Muscle layer of duodenum (tissue), 2 donors: Measurements from ENCODE around the gene KCNK6.

Source experiments
- H3K27ac ChIP-seq: one replicate; pipeline ENCODE4 v1.7.0; 2013; ENCODE audit warnings: mild to moderate bottlenecking, low read length
- H3K27me3 ChIP-seq: one replicate; pipeline ENCODE4 v1.7.0; 2013; ENCODE audit warnings: low read depth, mild to moderate bottlenecking, control low read depth, low read length
- H3K36me3 ChIP-seq, 2 donors: one replicate each; pipeline ENCODE4 v1.7.0; 2013; ENCODE audit warnings: low read length in 2 of 2, control low read depth in 1 of 2, mild to moderate bottlenecking in 1 of 2; ENCODE audit not compliant: insufficient read depth in 2 of 2, control insufficient read depth in 1 of 2
- H3K4me1 ChIP-seq, 2 donors: one replicate each; pipeline ENCODE4 v1.7.0; 2013; ENCODE audit warnings: low read length in 2 of 2, mild to moderate bottlenecking in 2 of 2, control low read depth in 1 of 2, moderate library complexity in 1 of 2; ENCODE audit not compliant: insufficient read depth in 2 of 2, control insufficient read depth in 1 of 2
- H3K4me3 ChIP-seq, 2 donors: one replicate each; pipeline ENCODE4 v1.7.0; 2013; ENCODE audit warnings: low read length in 2 of 2, low read depth in 1 of 2, mild to moderate bottlenecking in 1 of 2
- H3K9me3 ChIP-seq, 2 donors: one replicate each; pipeline ENCODE4 v1.7.0; 2013; ENCODE audit warnings: low read length in 2 of 2, control low read depth in 1 of 2, mild to moderate bottlenecking in 1 of 2; ENCODE audit not compliant: control insufficient read depth in 1 of 2
- donor health status: healthy.

The KCNK6 gene

DNA sequence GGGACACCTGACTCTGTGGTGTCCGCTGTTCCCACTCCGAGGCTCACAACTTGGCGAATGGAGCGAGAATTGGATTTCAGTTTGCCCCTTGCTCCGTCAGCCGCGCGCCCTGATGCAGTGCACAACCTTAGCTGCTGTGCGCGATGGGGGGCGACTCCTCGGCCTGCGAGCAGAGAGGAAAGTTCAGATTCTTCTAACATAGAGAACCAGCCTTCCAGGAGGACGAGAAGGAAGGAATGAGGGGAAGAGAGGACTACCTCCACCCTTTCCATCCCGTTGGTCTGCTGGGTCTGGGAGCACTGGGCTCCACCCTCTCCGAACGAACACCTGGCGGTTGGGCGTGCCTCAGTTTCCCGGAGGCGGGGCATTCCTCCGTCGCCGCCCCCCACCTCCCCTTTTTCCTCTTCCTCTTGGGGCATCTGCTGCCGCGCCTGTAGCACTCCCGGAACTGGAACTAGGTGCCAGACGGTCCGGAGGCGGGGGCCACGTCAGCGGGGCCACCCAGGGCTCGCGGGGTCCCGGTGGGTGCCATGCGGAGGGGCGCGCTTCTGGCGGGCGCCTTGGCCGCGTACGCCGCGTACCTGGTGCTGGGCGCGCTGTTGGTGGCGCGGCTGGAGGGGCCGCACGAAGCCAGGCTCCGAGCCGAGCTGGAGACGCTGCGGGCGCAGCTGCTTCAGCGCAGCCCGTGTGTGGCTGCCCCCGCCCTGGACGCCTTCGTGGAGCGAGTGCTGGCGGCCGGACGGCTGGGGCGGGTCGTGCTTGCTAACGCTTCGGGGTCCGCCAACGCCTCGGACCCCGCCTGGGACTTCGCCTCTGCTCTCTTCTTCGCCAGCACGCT lies at the start of gene KCNK6:
Gene KCNK6, plus strand, starts transcription at position 425 of the 838 bp plus-strand sequence. Its CDS starts 106 bp downstream, at position 531.
- no peak within 1 kb of the TSS for H3K27ac ChIP-seq
- H3K27me3 ChIP-seq = no peaks in the 10 kb centered on the region
- no peaks in the 10 kb centered on the region for H3K9me3 ChIP-seq
- H3K4me1 ChIP-seq = peaks cover 6 to 40% of the 10 kb centered on the region in 2 donors
- H3K36me3 ChIP-seq = no peaks in the 10 kb centered on the region
- H3K4me3 ChIP-seq = peak within 1 kb of the TSS; percentile 66 to 82

DNA sequence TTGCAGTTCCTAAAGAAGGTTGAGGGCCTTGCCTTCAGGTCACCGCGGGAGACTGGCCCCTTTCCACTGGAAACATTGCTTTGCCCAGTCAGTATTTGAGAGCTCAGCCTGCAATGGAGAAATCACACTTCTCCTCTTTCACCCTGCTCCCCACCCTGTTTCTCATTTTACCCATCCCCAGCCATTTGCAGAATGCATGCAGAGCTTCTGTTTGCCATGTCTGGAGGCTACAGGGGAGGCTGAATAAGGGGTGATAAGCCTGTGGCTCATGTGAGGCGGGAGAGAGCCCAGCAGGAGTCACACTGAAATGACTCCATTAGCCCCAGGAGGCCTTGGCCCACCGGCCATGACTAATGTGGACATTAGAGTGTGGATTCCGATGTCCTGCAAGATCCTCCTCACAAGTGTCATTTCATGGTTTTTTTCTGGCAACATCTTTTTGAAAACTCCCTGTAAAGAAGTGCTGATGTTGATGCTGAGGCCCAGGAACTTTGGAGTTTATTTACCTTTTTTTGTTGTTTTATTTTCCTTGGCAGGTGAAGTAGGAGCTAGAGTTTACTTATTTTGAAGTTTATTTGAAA lies 49.0 kb upstream of the KCNK6 start:
- H3K4me3 ChIP-seq = no peak overlapping the region
- H3K9me3 ChIP-seq = no peaks in the 10 kb centered on the region
- H3K27ac ChIP-seq = no peak overlapping the region
- H3K4me1 ChIP-seq = no peaks in the 10 kb centered on the region
- H3K27me3 ChIP-seq = no peaks in the 10 kb centered on the region
- no peaks in the 10 kb centered on the region for H3K36me3 ChIP-seq

DNA sequence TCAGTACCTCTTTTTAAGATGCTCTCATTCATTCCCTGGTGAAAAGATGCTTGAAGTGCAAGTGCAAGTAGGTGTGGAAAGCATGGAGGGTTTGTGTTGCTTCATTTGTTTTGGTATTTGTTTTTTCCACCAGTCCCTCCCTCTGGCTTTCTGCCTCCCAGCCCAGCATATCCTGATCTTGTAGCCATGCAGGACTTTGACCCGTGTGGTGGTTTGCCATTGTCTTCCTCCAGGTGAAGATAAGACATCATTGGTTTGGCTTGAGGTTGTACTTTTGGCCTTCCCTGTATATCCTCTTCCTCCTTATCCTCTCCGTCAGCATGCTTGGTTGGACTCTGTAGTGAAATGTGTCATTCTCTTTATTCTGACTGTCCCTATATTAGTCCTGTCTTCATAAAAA lies 46.1 kb upstream of the KCNK6 start:
- Histone ChIP-seq H3K4me3 (no peak overlapping the region), H3K36me3 (no peaks in the 10 kb centered on the region), H3K4me1 (peaks cover 4 to 6% of the 10 kb centered on the region in 2 donors), H3K27ac (no peak overlapping the region), H3K27me3 (no peaks in the 10 kb centered on the region), H3K9me3 (no peaks in the 10 kb centered on the region)

DNA sequence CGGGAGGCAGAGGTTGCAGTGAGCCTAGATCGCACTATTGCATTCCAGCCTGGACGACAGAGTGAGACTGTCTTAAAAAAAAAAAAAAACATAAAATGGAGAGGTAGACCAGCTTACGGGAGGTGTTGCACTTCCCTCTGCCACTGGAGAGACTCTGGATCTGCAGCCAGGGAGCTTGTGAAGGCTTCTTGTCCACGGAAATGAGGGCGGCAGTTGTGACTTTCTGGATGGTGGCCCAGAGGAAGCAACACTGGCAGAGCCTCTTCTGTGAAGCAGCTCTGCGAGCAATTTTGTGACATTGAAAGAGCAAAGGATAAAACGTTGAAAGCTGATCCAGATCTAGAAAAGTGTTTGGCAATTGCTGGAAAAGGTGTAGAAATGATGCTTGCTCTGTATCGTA lies 44.9 kb upstream of the KCNK6 start:
- Histone ChIP-seq H3K4me3 (no peak overlapping the region), H3K9me3 (no peaks in the 10 kb centered on the region), H3K36me3 (no peaks in the 10 kb centered on the region), H3K27ac (no peak overlapping the region), H3K4me1 (peaks cover 4 to 7% of the 10 kb centered on the region in 2 donors), H3K27me3 (no peaks in the 10 kb centered on the region)

DNA sequence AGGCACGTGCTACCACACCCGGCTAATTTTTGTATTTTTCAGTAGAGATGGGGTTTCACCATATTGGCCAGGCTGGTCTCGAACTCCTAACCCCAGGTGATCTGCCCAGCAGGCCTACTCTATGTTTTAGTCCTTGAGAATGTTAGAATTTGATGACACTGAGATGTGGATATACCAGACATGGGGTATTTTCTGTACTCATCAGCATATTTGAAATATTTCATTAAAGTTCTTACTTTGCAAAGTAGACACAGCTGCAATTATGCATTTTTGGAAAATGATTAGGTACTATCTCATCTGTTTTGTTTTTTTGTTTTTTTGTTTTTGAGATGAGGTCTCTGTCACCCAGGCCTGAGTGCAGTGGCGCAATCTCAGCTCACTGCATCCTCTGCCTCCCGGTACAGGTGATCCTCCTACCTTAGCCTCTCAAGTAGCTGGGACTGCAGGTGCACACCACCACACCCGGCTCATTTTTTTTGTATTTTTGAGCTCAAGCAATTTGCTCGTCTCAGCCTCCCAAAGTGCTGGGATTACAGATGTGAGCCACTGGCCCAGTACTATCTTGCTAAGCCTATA lies 42.6 kb upstream of the KCNK6 start:
- Histone ChIP-seq H3K4me3 (no peak overlapping the region), H3K9me3 (no peaks in the 10 kb centered on the region), H3K4me1 (peaks cover 4 to 7% of the 10 kb centered on the region in 2 donors), H3K27ac (no peak overlapping the region), H3K36me3 (no peaks in the 10 kb centered on the region), H3K27me3 (no peaks in the 10 kb centered on the region)

DNA sequence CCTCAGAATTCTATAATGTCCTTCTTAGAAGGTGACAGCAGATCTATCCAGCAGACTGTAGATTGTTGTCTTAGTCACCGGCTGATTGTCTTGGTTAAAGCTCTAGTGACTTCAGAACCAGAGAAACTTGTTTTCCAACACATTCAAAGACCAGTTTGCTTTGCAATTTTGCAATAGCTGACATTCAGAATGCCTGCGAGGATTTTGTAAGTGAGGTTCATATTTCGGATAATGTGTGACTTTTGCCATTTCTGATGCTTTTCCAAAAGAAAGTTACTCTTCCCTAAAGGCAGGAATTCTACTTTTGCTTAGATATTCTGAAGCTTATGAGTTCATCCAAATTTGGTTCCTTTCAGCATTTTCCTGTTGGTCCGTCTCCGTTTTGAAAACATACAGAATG lies 42.1 kb upstream of the KCNK6 start:
- no peaks in the 10 kb centered on the region for H3K27me3 ChIP-seq
- no peaks in the 10 kb centered on the region for H3K36me3 ChIP-seq
- peaks cover 4 to 7% of the 10 kb centered on the region in 2 donors for H3K4me1 ChIP-seq
- no peaks in the 10 kb centered on the region for H3K9me3 ChIP-seq
- H3K27ac ChIP-seq = no peak overlapping the region
- no peak overlapping the region for H3K4me3 ChIP-seq

DNA sequence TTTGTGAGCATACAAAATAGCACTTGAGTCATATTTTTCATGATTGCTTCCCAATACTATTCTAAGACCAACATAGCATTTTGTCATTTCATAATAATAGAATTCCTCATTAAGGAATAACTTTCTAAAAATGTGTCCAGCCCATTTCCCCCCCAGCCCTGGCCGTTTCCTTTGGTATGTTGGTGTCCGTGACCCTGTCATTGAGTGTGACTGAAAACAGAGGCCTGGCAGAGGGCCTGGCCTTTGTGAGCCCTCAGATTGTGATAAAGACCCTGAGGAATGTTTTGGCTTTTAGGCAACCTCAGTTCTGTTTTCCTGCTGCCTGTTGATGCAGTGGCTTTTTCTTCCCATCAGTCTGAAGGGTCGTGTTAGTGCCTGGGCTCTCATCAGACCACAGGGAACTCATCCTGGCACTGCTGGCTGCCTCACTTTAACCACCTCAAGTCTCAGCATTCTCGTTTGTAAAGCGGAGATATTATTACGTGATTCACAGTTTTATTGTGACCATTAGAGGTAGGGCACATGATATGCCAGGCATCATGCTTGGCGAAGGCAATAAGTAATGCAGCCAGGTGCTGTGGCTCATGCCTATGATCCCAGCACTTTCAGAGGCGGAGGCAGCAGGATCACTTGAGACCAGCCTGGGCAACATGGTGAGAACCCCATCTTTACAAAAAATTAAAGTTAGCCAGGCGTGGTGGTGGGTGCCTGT lies 41.5 kb upstream of the KCNK6 start:
- Histone ChIP-seq H3K27ac (peak overlapping the region; percentile 58), H3K4me1 (peaks cover 4 to 7% of the 10 kb centered on the region in 2 donors), H3K9me3 (no peaks in the 10 kb centered on the region), H3K36me3 (no peaks in the 10 kb centered on the region), H3K27me3 (no peaks in the 10 kb centered on the region), H3K4me3 (no peak overlapping the region)

DNA sequence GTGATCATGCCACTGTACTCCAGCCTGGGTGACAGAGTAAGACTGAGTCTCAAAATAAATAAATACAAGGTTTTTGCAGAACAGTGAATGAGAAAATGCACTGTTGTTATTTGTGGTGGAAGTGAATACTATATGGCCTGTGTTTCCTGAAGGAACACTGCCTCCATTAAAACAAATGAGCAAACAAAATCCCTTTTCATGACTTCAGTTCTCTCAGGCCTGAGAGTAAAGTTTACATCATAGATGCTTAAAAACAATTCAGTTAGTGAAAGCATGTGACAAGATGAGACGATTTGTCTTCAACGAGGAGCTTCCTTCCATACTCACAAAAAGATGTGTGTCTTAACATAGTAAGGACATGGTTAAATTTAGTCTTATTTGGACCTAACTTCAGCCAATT lies 40.9 kb upstream of the KCNK6 start:
- Histone ChIP-seq H3K36me3 (no peaks in the 10 kb centered on the region), H3K4me1 (peaks cover 4 to 7% of the 10 kb centered on the region in 2 donors), H3K27me3 (no peaks in the 10 kb centered on the region), H3K4me3 (no peak overlapping the region), H3K27ac (no peak overlapping the region), H3K9me3 (no peaks in the 10 kb centered on the region)

DNA sequence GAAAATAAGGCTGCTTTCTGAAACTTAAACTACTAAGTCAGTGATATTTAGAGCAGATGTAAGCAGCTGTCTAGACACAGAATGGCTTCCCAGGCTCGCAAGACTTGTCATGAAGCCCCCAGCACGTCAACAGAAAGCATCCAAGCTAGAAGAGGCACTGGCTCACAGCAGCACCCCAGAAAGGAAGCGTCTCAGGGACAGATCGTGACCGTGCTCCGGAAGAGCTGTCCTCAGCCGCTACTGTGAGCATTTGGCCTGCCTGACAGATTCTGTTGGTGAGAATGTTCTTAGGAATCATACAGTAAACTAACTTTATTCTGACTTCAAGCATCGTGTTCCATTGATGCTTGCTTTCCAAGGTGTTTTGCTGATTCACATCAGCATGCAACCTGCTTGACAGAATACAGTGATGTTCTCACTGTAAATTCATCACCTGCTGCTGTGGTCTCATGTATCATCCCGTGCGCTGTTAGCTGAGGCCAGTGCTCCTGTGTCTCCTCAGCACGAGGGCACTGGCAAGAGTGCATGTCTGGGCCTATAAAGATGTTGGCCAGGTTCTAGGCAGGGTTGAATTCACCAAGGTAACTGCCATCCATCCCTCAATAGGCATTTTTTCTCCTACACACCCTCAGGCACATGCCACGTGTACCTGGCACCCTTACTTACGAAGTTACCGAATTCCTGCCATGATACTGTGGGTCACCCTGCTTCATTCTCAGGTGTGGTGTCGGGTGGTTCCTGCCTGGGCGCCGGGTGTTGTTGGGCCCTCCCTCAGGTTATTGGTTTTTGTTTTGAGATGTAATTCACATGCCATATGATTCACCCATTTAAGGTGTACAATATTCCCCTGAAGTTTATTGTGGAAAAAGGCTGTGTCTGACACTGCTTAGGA lies 39.4 kb upstream of the KCNK6 start:
- Histone ChIP-seq H3K36me3 (peaks cover 0 to 5% of the 10 kb centered on the region in 2 donors), H3K9me3 (no peaks in the 10 kb centered on the region), H3K27ac (no peak overlapping the region), H3K27me3 (no peaks in the 10 kb centered on the region), H3K4me1 (peaks cover 4 to 7% of the 10 kb centered on the region in 2 donors), H3K4me3 (no peak overlapping the region)

DNA sequence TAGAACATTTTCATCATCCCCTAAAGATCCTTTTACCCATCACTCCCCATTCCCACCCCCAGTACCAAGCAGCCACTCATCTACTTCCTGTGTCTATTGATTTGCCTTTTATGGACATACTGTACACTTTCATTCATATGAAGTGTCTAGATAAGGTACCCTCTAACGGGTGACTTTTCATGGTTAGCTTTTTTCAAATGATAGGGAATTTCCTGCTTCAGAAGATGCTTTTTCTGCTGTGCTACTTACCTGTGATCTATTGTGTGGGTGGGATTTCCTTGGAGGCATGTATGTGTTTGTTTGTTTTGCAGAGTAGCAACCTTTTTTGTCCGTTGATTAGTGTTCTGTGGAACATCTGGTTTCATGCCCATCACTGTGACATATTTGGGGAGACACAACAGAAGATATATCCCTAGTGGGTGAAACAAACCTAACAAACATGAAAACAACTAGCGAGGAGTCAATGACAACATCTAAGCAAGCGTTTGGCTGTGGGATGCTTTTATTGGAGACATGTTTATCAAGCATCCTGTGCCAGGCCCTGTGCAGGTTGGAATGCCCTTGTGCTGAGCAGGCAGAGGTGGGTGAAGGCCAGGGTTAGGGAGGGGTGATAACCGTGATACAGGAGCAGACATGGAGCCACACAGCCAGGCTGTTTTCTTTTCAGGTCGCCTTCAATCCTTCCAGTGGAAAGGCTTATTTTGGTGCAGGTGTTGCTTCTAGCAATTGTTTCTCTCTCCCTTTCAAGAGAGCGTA lies 37.7 kb upstream of the KCNK6 start:
- Histone ChIP-seq H3K27me3 (no peaks in the 10 kb centered on the region), H3K27ac (no peak overlapping the region), H3K4me3 (no peak overlapping the region), H3K4me1 (peaks cover 4 to 7% of the 10 kb centered on the region in 2 donors), H3K9me3 (no peaks in the 10 kb centered on the region), H3K36me3 (peaks cover 0 to 5% of the 10 kb centered on the region in 2 donors)
